ENCODE measurements around the gene CDH9. TPM values are rescaled to one million over a fixed set of nuclear protein-coding genes. Genes with fewer than 3 reads are reported as not detected.

Gene CDH9
- total and polyA plus RNA-seq, 2 of the 13 experiments (the other 11 are each of a cell fraction or from before 2014, with no cell fraction given) = 0.03 to 0.24 TPM

DNA sequence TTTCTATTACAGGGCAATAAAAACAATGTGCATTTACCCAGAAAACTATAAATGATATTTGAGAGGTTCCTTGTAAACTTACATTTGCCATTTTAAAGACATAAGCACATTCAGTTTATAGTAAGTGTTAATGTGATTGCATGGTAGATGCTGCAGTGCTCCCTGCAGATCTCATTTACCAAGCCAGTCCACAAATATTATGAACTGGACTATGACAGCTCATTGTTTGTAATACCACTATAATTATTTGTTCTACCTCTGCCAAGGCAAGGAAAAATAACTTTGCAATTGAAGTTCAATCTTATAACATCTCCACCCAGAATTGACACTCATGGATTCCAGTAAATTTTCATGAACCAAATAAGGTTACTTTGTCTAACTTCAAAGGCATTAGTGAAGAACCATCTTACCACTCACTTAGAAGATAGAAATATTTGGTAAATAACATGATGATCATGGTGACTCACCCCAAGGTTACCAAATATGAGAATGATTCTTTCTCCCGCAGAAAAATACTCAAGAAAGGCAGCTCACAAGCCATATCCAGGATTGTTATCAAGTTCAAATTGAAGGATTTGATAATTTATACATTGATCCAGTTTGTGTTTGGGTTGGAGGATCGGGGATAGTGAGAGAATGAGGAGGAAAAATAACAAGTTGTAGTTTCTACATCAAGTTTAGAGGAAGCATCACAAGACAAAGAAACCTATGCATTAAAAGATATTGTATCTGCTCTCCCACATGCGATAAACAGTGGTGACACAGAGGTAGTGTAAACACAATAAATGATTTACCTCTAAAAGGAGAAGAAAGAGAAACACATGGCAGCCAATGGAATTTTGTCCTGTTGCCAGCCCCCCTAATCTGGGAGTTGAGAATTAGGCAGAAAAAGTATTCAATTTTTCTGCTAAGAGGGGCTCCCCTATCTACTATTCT lies 29.5 kb downstream of the CDH9 start:
- Histone ChIP-seq H3K36me3 (replicated peaks in 1 of 2; ENCODE audit: control insufficient read depth in 1 of 2, insufficient read depth in 2 of 2, low read length in 2 of 2) (no peaks in the 10 kb centered on the region), H3K79me2 (ENCODE audit: insufficient read depth, low read length) (no peaks in the 10 kb centered on the region), H4K20me1 (ENCODE audit: insufficient read depth, low read length) (no peaks in the 10 kb centered on the region), H3K4me1 (ENCODE audit: insufficient read depth, low read length) (no peaks in the 10 kb centered on the region), H3K9me3 (ENCODE audit: low read length) (no peaks in the 10 kb centered on the region), H3K27me3 (ENCODE audit: control insufficient read depth in 1 of 2, insufficient read depth in 2 of 2, low read length in 2 of 2) (no peaks in the 10 kb centered on the region), H3K4me2 (ENCODE audit: low read depth, low read length) (no peak overlapping the region), H3K9ac (ENCODE audit: insufficient read depth, low read depth, low read length) (no peak overlapping the region), H3K4me3 (replicated peaks in 1 of 3; ENCODE audit: insufficient read depth in 1 of 3, low read depth in 2 of 3, low read length in 3 of 3) (no peak overlapping the region), H2AFZ (ENCODE audit: low read length) (no peak overlapping the region), H3K27ac (ENCODE audit: extremely low read length, insufficient read depth, low read length) (no peak overlapping the region)
- no peak for ATAC-seq
- BruUV-seq (replicated peaks) = no TSS peak
- POLR2A ChIA-PET = no interaction called here
- 28% methylated on average over 3 of the region's 3 CpGs for WGBS (ENCODE audit: low lambda C conversion rate)
- no peak for FAIRE-seq
- CTCF ChIA-PET (ENCODE audit: low intra/inter-chr PET ratio, low total read pairs) = no interaction called here
- TF ChIP-seq FOSL2 (CRISPR knock-in tag; IDR thresholded peaks at IDR 0.05) (no peak), NFIC (IDR thresholded peaks at IDR 0.05; ENCODE audit: low read length) (no peak), ZFP36L1 (CRISPR knock-in tag; IDR thresholded peaks at IDR 0.05) (no peak), ZNF17 (CRISPR knock-in tag; IDR thresholded peaks at IDR 0.05) (no peak)
- TF ChIP-seq, protein P1, sequence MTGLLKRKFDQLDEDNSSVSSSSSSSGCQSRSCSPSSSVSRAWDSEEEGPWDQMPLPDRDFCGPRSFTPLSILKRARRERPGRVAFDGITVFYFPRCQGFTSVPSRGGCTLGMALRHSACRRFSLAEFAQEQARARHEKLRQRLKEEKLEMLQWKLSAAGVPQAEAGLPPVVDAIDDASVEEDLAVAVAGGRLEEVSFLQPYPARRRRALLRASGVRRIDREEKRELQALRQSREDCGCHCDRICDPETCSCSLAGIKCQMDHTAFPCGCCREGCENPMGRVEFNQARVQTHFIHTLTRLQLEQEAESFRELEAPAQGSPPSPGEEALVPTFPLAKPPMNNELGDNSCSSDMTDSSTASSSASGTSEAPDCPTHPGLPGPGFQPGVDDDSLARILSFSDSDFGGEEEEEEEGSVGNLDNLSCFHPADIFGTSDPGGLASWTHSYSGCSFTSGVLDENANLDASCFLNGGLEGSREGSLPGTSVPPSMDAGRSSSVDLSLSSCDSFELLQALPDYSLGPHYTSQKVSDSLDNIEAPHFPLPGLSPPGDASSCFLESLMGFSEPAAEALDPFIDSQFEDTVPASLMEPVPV (CRISPR knock-in tag; IDR thresholded peaks at IDR 0.05) = no peak
- no peak for DNase-seq (ENCODE audit: low spot score)
- in situ Hi-C loops (cut with HindIII; ENCODE audit: extremely low pct_ligation_motif_present, low pct_unique_long_range_greater_than_20kb) (loop anchor here (25.0 kb wide), 1 partner anchor 1003 kb away; no protein-coding TSS in a partner anchor), intact Hi-C loops (cut with micrococcal nuclease; ENCODE audit: unreplicated experiment) (no loop called here)

- ChIA-PET POLR2A (no interaction called here), CTCF (ENCODE audit: low intra/inter-chr PET ratio, low total read pairs) (no interaction called here)
- in situ Hi-C loops (cut with HindIII; ENCODE audit: extremely low pct_ligation_motif_present, low pct_unique_long_range_greater_than_20kb) = loop anchor here (25.0 kb wide), 1 partner anchor 1005 kb away; no protein-coding TSS in a partner anchor
- Histone ChIP-seq H3K27ac (ENCODE audit: extremely low read length, insufficient read depth, low read length) (no peak overlapping the region), H3K36me3 (replicated peaks in 1 of 2; ENCODE audit: control insufficient read depth in 1 of 2, insufficient read depth in 2 of 2, low read length in 2 of 2) (no peaks in the 10 kb centered on the region), H3K4me1 (ENCODE audit: insufficient read depth, low read length) (no peaks in the 10 kb centered on the region), H3K9me3 (ENCODE audit: low read length) (no peaks in the 10 kb centered on the region), H4K20me1 (ENCODE audit: insufficient read depth, low read length) (no peaks in the 10 kb centered on the region), H3K4me2 (ENCODE audit: low read depth, low read length) (no peak overlapping the region), H3K27me3 (ENCODE audit: control insufficient read depth in 1 of 2, insufficient read depth in 2 of 2, low read length in 2 of 2) (no peaks in the 10 kb centered on the region), H2AFZ (ENCODE audit: low read length) (no peak overlapping the region), H3K79me2 (ENCODE audit: insufficient read depth, low read length) (no peaks in the 10 kb centered on the region), H3K9ac (ENCODE audit: insufficient read depth, low read depth, low read length) (no peak overlapping the region), H3K4me3 (replicated peaks in 1 of 3; ENCODE audit: insufficient read depth in 1 of 3, low read depth in 2 of 3, low read length in 3 of 3) (no peak overlapping the region)
- DNase-seq (ENCODE audit: low spot score) (no peak), ATAC-seq (no peak), FAIRE-seq (no peak)
- no TSS peak for BruUV-seq (replicated peaks)
- intact Hi-C loops (cut with micrococcal nuclease; ENCODE audit: unreplicated experiment) = no loop called here
- no peak for TF ChIP-seq HOMEZ (CRISPR knock-in tag; IDR thresholded peaks at IDR 0.05; ENCODE audit: low read depth)
- no peak for TF ChIP-seq SOX6 (IDR thresholded peaks at IDR 0.05)
- TF ChIP-seq SOX6 (CRISPR knock-in tag; IDR thresholded peaks at IDR 0.05) = no peak
- no peak for TF ChIP-seq TRIM24 (CRISPR knock-in tag; IDR thresholded peaks at IDR 0.05)
- TF ChIP-seq ZSCAN9 (CRISPR knock-in tag; IDR thresholded peaks at IDR 0.05; ENCODE audit: borderline replicate concordance) = no peak
- TF ChIP-seq CENPT (CRISPR knock-in tag; IDR thresholded peaks at IDR 0.05; ENCODE audit: low read depth) = no peak
- no peak for TF ChIP-seq ZNF616 (CRISPR knock-in tag; IDR thresholded peaks at IDR 0.05; ENCODE audit: low read depth)
- TF ChIP-seq MEIS1 (CRISPR knock-in tag; IDR thresholded peaks at IDR 0.05; ENCODE audit: borderline replicate concordance) = no peak
- TF ChIP-seq IRF2 (CRISPR knock-in tag; IDR thresholded peaks at IDR 0.05) = no peak
- no peak for TF ChIP-seq RXRA (CRISPR knock-in tag; IDR thresholded peaks at IDR 0.05)
- no peak for TF ChIP-seq ZNF775 (CRISPR knock-in tag; IDR thresholded peaks at IDR 0.05; ENCODE audit: borderline replicate concordance)
These were observed 31.3 kb downstream of the CDH9 start for GRCh38 chr5:27007121-27007520.

Data from HepG2 (cell line).